ENCODE data around the gene RHOV. TPM values are rescaled to one million over a fixed set of nuclear protein-coding genes. Genes with fewer than 3 reads are reported as not detected.

The RHOV gene
- total and polyA plus RNA-seq, 10 of the 15 experiments (the other 5 are each of a cell fraction or from before 2014, with no cell fraction given), result 0.24 to 39.3 (median 9.3) TPM

DNA sequence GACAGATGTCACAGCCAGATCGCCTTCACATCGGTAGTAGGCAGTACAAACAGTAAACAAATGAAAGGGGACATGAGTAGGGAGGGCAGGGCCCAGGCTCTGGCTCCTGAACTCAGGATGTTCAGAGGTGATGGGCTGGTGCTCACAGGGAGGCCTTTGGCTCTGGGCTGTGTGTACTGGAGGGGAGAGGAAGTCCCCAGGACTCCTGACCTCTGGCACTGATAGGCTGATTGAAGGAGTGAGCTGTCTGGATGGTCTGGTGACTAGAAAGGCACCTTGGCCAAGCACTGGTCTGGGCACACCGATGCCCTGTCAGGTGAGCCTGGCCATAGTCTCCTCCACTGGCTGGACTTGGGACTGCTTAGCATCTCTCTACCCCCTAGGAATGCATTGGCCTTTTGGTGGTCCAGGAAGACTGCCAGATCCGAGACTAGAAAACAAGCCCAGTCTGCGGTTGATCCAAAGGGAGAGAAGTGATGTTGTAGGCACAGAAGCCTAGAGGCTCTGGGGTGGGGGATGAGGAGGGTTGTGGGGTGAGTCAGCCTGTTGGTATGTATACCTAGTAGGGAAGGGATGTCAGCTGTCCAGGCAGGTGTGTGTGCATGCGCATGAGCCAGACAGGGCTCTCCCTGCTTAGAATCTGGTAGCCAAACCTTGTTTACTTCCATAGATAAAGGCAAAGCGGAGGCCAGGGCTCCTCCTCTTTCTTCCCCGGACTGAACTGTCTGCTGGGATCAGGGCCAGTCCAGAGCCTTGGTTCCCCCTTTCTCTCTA, 28.3 kb downstream of the RHOV start:
- ATAC-seq (peak; percentile 17; the same call in 2 of the 3 replicates), DNase-seq (ENCODE audit: low read depth, low spot score) (no peak), FAIRE-seq (no peak)
- no TSS peak for BruUV-seq (replicated peaks)
- Histone ChIP-seq H3K27me3 (replicated peaks in 1 of 2; ENCODE audit: control insufficient read depth in 2 of 2, insufficient read depth in 2 of 2, low read length in 1 of 2) (peaks cover 1 to 3% of the 10 kb centered on the region in 2 experiments; a peak in 1 of 4 replicates), H3K79me2 (ENCODE audit: control insufficient read depth, insufficient read depth, low read length) (no peaks in the 10 kb centered on the region), H2AFZ (ENCODE audit: control insufficient read depth, low read depth, low read length) (no peak overlapping the region), H3K4me3 (peak overlapping the region; percentile 45; the same call in 1 of the 2 replicates), H3K9me3 (replicated peaks; ENCODE audit: control insufficient read depth, insufficient read depth, low read length) (no peaks in the 10 kb centered on the region), H3K27ac (ENCODE audit: control insufficient read depth, insufficient read depth) (peak overlapping the region; percentile 76; the same call in 1 of the 2 replicates), H3K4me2 (ENCODE audit: control insufficient read depth, insufficient read depth) (peak overlapping the region; percentile 86), H3K4me1 (ENCODE audit: control insufficient read depth, insufficient read depth, low read length) (peaks cover 26% of the 10 kb centered on the region), H4K20me1 (ENCODE audit: control insufficient read depth, insufficient read depth) (no peaks in the 10 kb centered on the region), H3K36me3 (ENCODE audit: control insufficient read depth in 2 of 2, insufficient read depth in 2 of 2, low read length in 1 of 2) (no peaks in the 10 kb centered on the region), H3K9ac (ENCODE audit: control insufficient read depth, insufficient read depth, low read length) (0 out of 2 replicates have a peak overlapping the region, but pooled peaks have one; percentile 45)
- SMC1A ChIA-PET (ENCODE audit: uncharacterized antibody, unreplicated experiment), result interaction anchor here (1.3 to 5.0 kb wide), 4 partner anchors 13 to 338 kb away, joined by 4 to 47 read pairs (median 20); no protein-coding TSS in a partner anchor
- intact Hi-C loops (cut with micrococcal nuclease; ENCODE audit: unreplicated experiment), result loop anchor here (5.0 to 10.0 kb wide), 2 partner anchors 38 to 269 kb away; partner anchors contain the start of genes DNAJC17, INO80 and ZFYVE19
- POLR2A ChIA-PET, result interaction anchor here (1.0 to 5.0 kb wide), 4 partner anchors 12 to 45 kb away, joined by 3 to 39 read pairs (median 10); partner anchors contain the start of gene RHOV
- CTCF ChIA-PET, result interaction anchor here (1.6 to 8.8 kb wide), 3 partner anchors 13 to 59 kb away, joined by 3 to 140 read pairs (median 37); no protein-coding TSS in a partner anchor
- in situ Hi-C loops (cut with MboI), result no loop called here
- TF ChIP-seq NR2F1 (conservative IDR thresholded peaks at IDR 0.05) (0 out of 2 replicates have a peak, but pooled peaks have one; percentile 11), PML (IDR thresholded peaks at IDR 0.05; ENCODE audit: low read length) (no peak)
- RAD21 ChIA-PET (ENCODE audit: unreplicated experiment), result interaction anchor here (1.4 to 5.0 kb wide), 5 partner anchors 12 to 48 kb away, joined by 6 to 41 read pairs (median 20); partner anchors contain the start of genes RHOV and VPS18
- 92% methylated on average over 7 of the region's 8 CpGs for WGBS (ENCODE audit: insufficient coverage, insufficient replicate concordance, low lambda C conversion rate, missing lambda C conversion rate)

DNA sequence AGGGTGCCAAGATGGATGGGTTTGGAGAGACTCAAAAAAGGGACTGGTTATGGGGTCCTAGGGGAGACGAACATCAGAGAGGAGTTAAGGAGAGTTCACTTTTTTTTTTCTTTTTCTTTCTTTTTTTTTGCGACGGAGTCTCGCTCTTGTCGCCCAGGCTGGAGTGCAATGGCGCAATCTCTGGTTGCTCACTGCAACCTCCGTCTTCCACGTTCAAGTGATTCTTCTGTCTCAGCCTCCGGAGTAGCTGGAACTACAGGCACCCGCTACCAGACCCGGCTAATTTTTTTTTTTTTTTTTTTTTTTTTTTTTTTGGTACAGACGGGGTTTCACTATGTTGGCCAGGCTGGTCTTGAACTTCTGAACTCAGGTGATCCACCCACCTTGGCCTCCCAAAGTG, 29.0 kb downstream of the RHOV start:
- peak overlapping the region; percentile 47; the same call in 1 of the 2 replicates for H3K9ac ChIP-seq (ENCODE audit: control insufficient read depth, insufficient read depth, low read length)
- intact Hi-C loops (cut with micrococcal nuclease; ENCODE audit: unreplicated experiment), result loop anchor here (5.0 to 10.0 kb wide), 2 partner anchors 38 to 270 kb away; partner anchors contain the start of genes DNAJC17, INO80 and ZFYVE19
- POLR2A ChIA-PET, result interaction anchor here (0.6 to 5.0 kb wide), 7 partner anchors 27 to 285 kb away, joined by 3 to 39 read pairs (median 5); partner anchors contain the start of gene RHOV

More for the DNA sequence above, 29.0 kb downstream of the RHOV start:
- H2AFZ ChIP-seq (ENCODE audit: control insufficient read depth, low read depth, low read length), result peak overlapping the region; percentile 86
- ChIA-PET CTCF (interaction anchor here (0.6 to 8.8 kb wide), 6 partner anchors 13 to 63 kb away, joined by 3 to 140 read pairs (median 4); partner anchors contain the start of gene VPS18), SMC1A (ENCODE audit: uncharacterized antibody, unreplicated experiment) (interaction anchor here (0.6 to 2.2 kb wide), 5 partner anchors 12 to 150 kb away, joined by 3 to 7 read pairs (median 5); partner anchors contain the start of gene RAD51), RAD21 (ENCODE audit: unreplicated experiment) (interaction anchor here (0.6 to 5.0 kb wide), 7 partner anchors 13 to 70 kb away, joined by 3 to 41 read pairs (median 6); partner anchors contain the start of genes DNAJC17, VPS18 and ZFYVE19)
- 83% methylated on average over 7 of the region's 12 CpGs for whole genome bisulfite sequencing (ENCODE audit: insufficient coverage, insufficient replicate concordance, low lambda C conversion rate, missing lambda C conversion rate)
- H3K36me3 ChIP-seq (ENCODE audit: control insufficient read depth in 2 of 2, insufficient read depth in 2 of 2, low read length in 1 of 2), result no peaks in the 10 kb centered on the region
- H3K27me3 ChIP-seq (replicated peaks in 1 of 2; ENCODE audit: control insufficient read depth in 2 of 2, insufficient read depth in 2 of 2, low read length in 1 of 2), result peaks cover 1 to 3% of the 10 kb centered on the region in 2 experiments; a peak in 1 of 4 replicates
- H3K4me3 ChIP-seq, result peak overlapping the region; percentile 75
- in situ Hi-C loops (cut with MboI), result no loop called here
- TF ChIP-seq, protein P1, sequence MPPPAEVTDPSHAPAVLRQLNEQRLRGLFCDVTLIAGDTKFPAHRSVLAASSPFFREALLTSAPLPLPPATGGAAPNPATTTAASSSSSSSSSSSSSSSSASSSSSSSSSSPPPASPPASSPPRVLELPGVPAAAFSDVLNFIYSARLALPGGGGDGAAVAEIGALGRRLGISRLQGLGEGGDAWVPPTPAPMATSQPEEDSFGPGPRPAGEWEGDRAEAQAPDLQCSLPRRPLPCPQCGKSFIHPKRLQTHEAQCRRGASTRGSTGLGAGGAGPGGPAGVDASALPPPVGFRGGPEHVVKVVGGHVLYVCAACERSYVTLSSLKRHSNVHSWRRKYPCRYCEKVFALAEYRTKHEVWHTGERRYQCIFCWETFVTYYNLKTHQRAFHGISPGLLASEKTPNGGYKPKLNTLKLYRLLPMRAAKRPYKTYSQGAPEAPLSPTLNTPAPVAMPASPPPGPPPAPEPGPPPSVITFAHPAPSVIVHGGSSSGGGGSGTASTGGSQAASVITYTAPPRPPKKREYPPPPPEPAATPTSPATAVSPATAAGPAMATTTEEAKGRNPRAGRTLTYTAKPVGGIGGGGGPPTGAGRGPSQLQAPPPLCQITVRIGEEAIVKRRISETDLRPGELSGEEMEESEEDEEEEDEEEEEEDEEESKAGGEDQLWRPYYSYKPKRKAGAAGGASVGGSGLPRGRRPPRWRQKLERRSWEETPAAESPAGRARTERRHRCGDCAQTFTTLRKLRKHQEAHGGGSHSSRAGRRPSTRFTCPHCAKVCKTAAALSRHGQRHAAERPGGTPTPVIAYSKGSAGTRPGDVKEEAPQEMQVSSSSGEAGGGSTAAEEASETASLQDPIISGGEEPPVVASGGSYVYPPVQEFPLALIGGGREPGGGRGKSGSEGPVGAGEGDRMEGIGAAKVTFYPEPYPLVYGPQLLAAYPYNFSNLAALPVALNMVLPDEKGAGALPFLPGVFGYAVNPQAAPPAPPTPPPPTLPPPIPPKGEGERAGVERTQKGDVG (CRISPR knock-in tag; IDR thresholded peaks at IDR 0.05), result no peak
- TF ChIP-seq, protein P2, sequence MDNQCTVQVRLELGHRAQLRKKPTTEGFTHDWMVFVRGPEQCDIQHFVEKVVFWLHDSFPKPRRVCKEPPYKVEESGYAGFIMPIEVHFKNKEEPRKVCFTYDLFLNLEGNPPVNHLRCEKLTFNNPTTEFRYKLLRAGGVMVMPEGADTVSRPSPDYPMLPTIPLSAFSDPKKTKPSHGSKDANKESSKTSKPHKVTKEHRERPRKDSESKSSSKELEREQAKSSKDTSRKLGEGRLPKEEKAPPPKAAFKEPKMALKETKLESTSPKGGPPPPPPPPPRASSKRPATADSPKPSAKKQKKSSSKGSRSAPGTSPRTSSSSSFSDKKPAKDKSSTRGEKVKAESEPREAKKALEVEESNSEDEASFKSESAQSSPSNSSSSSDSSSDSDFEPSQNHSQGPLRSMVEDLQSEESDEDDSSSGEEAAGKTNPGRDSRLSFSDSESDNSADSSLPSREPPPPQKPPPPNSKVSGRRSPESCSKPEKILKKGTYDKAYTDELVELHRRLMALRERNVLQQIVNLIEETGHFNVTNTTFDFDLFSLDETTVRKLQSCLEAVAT (IDR thresholded peaks at IDR 0.05), result peak; percentile 95
- H3K27ac ChIP-seq (ENCODE audit: control insufficient read depth, insufficient read depth), result no peak overlapping the region
- ATAC-seq (no peak), DNase-seq (ENCODE audit: low read depth, low spot score) (no peak), FAIRE-seq (no peak)
- BruUV-seq (replicated peaks), result no TSS peak
- H3K79me2 ChIP-seq (ENCODE audit: control insufficient read depth, insufficient read depth, low read length), result no peaks in the 10 kb centered on the region
- H3K4me1 ChIP-seq (ENCODE audit: control insufficient read depth, insufficient read depth, low read length), result peaks cover 26% of the 10 kb centered on the region
- H3K9me3 ChIP-seq (replicated peaks; ENCODE audit: control insufficient read depth, insufficient read depth, low read length), result no peaks in the 10 kb centered on the region
- H4K20me1 ChIP-seq (ENCODE audit: control insufficient read depth, insufficient read depth), result no peaks in the 10 kb centered on the region
- peak overlapping the region; percentile 98 for H3K4me2 ChIP-seq (ENCODE audit: control insufficient read depth, insufficient read depth)
